SK-N-SH treated with all-trans-retinoic acid at 6 μM for 48 hours (cell line): ENCODE measurements around the gene GUCA2A.

Source experiments
- ARNTL ChIP-seq: fragments of 450-650 bp; formaldehyde crosslinking; IDR thresholded peaks from 2 replicates; pipeline ENCODE4 v1.5.0; 2020; ENCODE audit warnings: low read depth, mild to moderate bottlenecking, moderate library complexity, borderline replicate concordance
- CSDC2 ChIP-seq: fragments of 250-450 bp; sonication (Bioruptor Pico); IDR thresholded peaks from 2 replicates; pipeline ENCODE4 v1.5.0; 2020; ENCODE audit warnings: mild to moderate bottlenecking, moderate library complexity
- ISL1 ChIP-seq: fragments of 250-450 bp; sonication (Bioruptor Pico); IDR thresholded peaks from 2 replicates; pipeline ENCODE4 v2.1.2; 2022; ENCODE audit warnings: mild to moderate bottlenecking, moderate library complexity
- PATZ1 ChIP-seq: fragments of 250-450 bp; sonication (Bioruptor Pico); IDR thresholded peaks from 2 replicates; pipeline ENCODE4 v1.8.0; 2020; ENCODE audit warnings: mild to moderate bottlenecking, moderate library complexity, borderline replicate concordance
- RARB ChIP-seq: fragments of 250-450 bp; sonication (Bioruptor Pico); IDR thresholded peaks from 2 replicates; pipeline ENCODE4 v1.8.0; 2021; ENCODE audit warnings: mild to moderate bottlenecking, moderate library complexity
- ZFP30 ChIP-seq: fragments of 450-650 bp; formaldehyde crosslinking; IDR thresholded peaks from 2 replicates; pipeline ENCODE4 v1.5.0; 2022; ENCODE audit warnings: mild to moderate bottlenecking, moderate library complexity
- ZNF70 ChIP-seq: fragments of 450-650 bp; formaldehyde crosslinking; IDR thresholded peaks from 2 replicates; pipeline ENCODE4 v1.5.0; 2020; ENCODE audit warnings: mild to moderate bottlenecking, moderate library complexity

GRCh38 chr1:42179275-42179674 lies 14.7 kb upstream of the GUCA2A start:
- TF ChIP-seq ZFP30 (CRISPR knock-in tag) = no peak
- TF ChIP-seq CSDC2 = no peak
- no peak for TF ChIP-seq ZNF70 (CRISPR knock-in tag)
- no peak for TF ChIP-seq ARNTL (CRISPR knock-in tag)
- no peak for TF ChIP-seq RARB
- no peak for TF ChIP-seq PATZ1 (CRISPR knock-in tag)
- TF ChIP-seq ISL1 = peak; percentile 81
